GM03348 (cell line): Measurements from ENCODE around the gene PRKCZ.

Source experiments
- DNase-seq: peaks from one replicate; pipeline ENCODE4 v3.0.0; 2012; ENCODE audit warnings: low spot score

PRKCZ gene

DNA sequence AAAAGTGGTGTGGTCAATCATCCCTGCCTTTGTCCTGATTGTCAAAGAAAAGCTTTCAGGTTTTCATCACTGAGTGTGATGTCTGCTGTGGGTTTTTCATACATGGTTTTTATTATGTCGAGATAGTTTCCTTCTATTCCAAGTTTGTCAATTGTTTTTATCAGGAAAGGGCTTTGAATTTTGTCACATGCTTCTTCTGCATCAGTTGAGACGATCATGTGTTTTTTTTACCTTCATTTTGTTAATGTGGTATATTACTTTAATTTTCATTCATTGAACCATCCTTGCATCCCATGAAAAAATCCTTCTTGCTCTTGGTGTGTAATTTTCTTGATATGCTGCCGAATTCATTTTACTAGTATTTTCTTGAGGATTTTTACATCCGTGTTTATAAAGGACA lies 15.5 kb downstream of the PRKCZ start:
- DNase-seq = no peak

DNA sequence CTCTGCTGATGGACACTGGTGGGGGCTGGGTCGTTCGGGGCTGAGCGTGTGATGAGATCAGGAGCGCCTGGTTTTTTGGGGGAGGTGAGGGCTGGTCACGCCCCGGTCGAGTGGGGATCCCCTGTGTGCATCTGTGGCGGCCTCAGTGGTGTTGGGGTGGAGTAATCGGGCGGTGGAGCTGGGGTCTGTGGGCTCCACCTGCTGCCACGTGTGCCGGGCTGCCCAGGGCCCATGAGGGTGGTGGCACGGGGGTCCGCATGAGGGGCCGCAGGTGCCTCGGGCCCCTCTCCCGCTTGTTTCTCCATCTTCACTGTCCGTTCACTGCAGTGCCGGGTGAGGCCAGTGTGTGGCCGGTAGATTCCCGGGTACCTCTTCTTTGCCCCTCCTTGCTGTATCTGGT lies 17.2 kb downstream of the PRKCZ start:
- DNase-seq = no peak

- DNase-seq = no peak
These were observed 17.8 kb downstream of the PRKCZ start for GRCh38 chr1:2067981-2068380.

DNA sequence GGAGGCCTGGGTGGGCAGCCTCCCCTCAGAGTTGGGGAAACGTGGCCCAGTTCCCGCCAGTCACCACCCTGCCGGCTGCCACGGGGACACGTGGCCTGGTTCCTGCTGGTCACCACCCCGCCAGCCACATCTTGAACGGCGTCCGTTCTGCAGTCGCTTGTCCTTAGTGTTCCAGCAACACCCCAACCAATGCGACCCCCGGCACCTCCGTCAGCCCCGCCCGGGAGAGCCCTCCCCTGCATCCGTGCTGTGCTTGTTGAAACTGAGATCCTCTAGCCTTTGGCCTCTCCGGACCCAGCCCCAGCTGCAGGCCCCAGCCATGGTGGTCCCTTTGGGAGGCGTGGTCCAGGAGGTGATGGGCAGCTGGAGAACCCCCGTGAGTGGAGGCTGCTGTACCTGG lies 18.7 kb downstream of the PRKCZ start:
- DNase-seq = no peak

GRCh38 chr1:2070016-2070415 lies 19.8 kb downstream of the PRKCZ start:
- no peak for DNase-seq

- no peak for DNase-seq
These were observed 20.8 kb downstream of the PRKCZ start for GRCh38 chr1:2070800-2071530.

GRCh38 chr1:2072109-2072806 lies 22.0 kb downstream of the PRKCZ start:
- no peak for DNase-seq

DNA sequence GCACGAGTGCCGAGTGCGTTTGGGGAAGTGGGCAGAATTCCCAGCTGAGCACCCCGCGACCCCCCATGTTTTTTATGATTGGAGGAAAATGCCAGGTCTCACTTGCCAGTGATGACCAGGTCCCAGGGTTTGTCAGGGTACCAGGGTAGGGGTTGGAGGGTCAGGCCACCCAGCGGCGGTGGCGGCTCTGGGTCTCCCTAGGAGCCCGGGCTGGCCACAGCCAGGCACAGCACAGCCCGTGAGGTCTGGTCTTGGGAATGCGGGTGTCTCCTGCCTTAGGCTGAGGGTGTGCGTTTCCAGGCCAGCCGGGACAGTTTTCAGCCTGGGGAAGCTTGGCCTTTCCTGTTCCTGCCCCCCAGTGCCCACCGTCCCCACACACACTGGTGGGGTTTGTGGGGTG lies 22.7 kb downstream of the PRKCZ start:
- DNase-seq = no peak

GRCh38 chr1:2073382-2074230 lies 23.4 kb downstream of the PRKCZ start:
- peak; percentile 78 for DNase-seq

DNA sequence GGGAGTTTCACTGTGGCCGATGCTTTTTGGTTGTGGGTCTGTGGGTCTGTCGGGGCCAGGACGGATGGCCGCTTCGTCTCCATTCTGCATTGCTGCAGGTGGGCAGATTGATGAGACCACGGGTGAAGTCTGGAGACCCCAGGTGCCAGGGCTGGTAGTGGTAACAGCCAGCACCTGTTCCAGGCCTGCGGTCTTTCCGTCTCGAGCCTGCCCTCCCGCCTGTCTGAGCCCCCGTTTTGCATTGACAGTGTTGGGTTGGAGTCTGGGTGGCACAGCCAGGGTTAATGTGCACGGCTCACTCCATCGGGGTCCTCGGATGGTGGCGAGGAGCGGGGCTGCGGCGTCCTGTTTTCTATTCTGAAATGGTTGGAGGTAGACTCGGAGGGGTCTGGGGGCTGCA lies 24.2 kb downstream of the PRKCZ start:
- no peak for DNase-seq

DNA sequence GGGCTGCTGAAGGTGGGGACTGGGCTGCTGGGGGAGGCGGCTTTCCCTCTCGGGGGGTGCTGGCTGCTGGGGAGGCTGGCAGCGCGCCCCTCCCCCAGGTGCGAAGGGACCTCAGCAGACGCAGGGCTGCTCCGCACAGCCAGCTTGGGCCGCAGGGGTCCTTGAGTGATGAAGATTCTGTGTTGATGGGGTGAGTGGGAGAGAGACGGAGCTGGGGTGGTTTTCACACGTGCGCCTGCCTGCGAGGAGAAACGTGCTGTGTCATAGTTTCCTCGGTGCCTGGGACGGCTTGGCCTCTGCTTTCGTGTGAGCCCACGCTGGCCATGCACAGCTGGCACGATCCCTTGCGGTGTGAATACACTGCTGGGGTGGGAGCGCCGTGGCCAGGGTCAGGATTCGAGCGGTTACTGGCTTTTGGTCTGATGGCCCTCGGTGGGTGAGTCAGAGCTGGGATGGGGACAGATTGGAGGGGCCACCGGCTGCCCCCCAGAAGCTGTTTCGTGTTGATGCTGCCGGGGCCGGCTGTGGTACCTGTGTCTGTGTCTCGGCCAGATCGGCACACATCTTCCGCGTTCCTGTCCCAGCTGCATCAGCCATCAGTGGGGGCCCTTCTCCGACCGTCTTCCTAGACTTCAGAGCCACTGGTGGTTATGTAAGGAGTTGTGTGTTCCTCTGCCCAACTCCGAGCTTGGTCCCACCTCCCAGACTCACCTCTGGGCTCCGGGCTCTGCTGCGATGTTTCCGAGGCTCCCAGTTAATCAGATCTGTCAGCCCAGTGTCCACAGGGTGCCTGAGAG lies 24.9 kb downstream of the PRKCZ start:
- DNase-seq = no peak

- no peak for DNase-seq
These were observed 26.6 kb downstream of the PRKCZ start for GRCh38 chr1:2076826-2077225.

- DNase-seq = no peak
These were observed 28.0 kb downstream of the PRKCZ start for GRCh38 chr1:2078170-2078569.

DNA sequence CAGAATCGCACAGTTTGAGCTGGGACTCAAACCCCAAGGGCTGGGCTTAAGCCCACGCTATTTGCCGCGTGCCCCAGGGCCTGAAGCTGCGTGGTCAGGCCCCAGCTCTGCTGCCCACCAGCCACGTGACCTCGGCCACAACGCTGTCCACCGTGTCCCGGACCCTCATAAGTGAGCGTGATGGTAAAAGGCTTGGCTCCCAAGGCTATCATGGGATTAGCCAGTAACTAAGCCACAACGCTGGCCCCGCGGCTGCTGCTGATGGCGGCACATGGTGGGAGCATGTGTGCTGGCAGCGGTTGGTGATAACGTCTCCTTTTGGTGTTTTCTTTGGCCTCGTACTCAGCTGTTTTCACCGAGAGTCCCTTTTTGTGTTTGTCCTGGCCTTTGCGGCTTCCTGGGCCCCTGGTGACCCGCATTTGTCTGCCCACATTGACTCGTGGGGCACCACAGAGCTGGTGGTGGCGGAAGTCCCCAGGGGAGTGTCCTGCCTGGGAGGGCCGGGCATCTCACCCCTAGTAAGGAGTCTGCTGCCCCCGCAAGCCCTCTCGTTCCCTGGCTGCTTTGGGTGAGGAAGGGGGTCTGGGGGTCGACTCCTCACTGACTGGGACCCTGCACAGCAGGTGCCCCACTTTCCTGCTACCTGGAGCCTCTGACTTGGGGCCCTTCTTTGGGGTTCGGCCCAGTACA lies 29.3 kb downstream of the PRKCZ start:
- DNase-seq = no peak

DNA sequence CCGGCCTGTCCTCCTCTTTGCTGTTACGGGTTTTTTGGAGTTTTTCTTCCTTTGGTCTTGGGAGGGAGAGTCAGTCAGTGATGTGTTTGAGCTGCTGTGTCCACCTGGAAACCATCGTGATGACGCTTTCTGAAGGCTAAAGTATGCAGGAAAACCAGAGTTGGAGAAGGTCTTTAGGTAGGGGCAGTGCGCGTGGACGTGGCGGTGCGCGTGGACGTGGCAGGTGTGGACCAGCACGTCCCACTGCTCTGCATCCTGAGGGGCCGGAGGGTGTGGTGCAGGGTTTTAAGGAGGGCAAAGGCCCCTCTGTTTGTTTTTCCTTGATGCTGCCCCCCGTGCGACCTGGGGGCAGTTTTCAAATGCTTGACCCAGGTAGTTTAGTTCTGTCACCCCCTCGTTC lies 29.9 kb downstream of the PRKCZ start:
- no peak for DNase-seq

DNA sequence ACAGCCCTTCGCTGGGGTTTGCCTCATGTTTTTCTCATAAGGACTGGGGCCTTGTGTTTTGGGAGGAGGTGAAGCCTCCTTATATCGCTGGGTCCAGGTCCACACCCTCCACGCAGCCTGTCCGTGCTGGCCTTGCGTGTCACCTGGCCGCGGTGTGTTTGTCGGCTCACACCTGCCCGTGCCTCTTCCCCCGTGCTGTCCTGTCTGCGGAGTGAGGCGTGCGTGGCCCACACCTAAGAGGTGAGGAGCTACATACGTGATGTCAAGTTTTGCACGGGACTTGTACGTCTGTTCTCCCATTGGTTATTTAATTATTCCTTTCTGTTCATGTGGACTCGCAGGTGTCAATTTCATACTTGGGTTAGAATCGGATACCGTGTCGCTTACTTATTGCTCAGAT lies 30.7 kb downstream of the PRKCZ start:
- no peak for DNase-seq

DNA sequence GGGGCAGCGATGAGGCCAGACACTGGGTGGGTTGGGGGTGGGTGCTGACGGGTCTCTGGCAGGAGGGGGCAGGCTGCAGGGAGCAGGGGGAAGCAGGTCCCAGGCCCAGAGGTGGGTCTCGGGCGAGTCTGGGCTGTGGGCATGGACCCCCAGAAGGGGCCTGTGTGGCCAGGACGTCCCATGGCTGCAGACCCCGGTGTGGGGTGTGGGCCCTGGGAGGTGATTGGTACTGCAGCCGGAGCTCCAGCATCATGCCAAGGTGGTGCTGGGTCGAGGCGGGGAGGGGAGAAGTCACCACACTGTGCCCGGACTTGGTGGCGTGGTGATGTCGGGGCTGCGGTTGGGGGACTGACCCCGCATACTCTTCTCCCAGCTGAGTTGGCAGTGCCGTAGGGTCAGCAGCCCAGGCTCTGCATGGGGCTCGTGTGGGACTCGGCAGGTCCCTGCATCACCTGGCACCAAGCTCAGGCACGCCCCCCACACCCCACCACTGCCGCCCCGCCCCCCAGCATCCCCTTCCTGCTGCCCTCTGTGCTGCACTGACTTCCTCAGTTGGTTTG lies 31.2 kb downstream of the PRKCZ start:
- DNase-seq = no peak

DNA sequence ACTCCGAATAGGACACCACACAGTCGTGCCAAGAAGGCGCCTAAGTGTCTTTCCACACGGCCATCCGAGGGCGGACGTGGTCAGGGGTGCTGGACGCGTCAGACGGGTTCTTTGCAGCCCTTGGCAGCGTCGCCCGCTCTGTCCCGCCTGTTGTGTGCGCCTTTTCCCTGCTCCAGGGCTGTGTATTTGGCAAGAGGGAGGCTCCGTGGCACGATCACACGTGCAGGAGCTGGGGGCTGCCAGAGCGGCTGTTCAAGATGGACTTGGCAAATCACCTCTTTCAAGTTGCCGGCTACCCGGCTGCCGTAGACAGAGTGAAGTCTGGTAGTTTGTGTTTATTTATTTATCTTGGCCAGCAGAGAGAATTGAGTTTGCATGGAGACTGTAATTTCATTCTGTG lies 31.9 kb downstream of the PRKCZ start:
- no peak for DNase-seq

DNA sequence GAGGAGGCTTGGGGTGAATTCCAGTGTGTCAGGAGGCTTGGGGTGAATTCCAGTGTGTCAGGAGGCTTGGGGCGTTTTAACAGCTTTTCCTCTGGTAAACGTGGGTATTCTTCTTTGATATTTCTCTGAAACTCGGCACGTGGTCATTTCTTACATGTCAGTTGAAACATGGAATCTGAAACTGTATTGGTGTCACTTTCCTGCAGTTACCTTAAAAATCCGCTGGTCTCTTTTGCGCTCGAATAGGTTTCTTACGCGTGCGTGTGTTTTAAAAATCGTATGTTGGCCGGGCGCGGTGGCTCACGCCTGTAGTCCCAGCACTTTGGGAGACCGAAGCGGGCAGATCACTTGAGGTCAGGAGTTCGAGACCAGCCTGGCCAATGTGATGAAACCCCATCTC lies 33.5 kb downstream of the PRKCZ start:
- no peak for DNase-seq

GRCh38 chr1:2084306-2084705 lies 34.1 kb downstream of the PRKCZ start:
- no peak for DNase-seq

- no peak for DNase-seq
These were observed 34.9 kb downstream of the PRKCZ start for GRCh38 chr1:2085080-2085479.
